ENCODE measurements around the gene PTPRE. TPM values are rescaled to one million over a fixed set of nuclear protein-coding genes. Genes with fewer than 3 reads are reported as not detected.

Gene PTPRE
- total RNA-seq, 1 donor from 2014 or later, result 17.4 TPM

DNA sequence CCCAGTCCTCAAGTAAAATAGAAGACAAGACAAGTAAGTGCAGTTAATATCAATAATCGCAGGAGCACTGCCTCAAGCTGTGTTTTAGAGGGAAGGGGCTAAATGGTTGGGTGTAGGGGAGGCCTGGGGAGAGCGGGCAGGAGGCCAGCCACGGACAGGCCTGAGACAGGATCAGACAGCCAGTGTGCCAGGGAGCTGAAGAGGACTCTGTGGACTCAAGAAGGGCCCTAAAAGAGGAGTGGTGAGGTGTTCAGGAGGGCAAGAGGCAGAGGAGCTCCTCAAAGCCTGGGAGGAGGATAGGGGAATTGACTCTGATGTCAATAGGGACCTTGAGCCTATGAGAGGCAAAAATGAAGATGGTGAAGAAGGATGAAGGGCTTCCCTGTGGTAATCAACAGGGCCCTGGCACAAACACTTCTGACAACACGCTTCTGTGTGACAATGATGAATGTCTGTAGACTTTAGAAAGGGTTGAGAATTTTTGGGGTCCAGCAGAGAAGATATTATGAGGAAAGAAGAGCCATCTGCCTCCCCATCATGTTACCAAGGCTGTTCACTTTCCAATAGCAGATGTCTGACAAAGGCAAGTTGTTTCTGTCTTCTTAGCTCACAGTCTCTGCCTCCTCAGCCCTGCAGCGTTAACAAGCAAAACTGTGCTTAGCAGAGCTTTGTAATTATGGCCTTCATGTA lies 2.4 kb upstream of the PTPRE start:
- ATAC-seq (no peak), DNase-seq (ENCODE audit: missing footprints) (no peak)
- intact Hi-C loops (cut with DNase I), result no loop called here

DNA sequence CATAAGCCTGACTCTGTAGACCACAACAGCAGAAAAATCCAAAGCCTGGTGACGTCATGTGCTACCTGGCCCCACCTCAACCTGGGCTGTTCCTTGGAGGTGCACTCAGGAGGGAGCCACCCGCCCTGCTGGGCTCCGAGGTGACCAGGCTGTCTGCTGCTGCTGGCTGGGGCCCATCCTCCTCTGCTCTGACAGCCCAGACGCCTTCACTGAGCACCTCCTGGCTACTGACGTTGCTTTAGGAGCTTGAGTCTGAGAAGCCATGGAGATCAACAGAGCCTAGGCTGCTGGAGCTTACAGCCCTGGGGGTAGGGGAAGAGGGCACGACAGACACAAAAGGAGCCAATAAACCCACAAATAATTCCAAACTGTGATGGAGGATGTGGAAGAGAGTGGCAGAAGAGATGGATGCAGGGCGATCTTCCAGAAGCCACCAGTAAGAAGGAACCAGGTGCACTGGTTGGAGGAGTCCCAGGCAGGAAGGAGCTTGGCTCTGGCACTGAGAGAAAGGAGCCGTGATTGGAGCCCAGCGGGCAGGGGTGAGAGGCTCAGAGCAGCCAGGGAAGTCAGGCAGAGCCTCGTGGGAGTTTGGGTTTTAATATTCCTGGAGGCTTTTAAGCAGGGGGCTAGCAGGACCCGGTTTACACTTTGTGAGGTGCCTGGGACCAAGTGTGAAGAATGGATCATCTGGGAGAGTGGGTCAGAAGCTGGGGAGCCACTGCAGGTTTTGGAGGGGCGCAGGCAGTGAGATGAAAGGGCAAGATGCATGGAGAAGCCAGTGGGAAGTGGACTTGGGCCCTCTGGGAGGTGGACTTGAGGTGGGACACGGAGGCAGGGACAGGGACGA lies 1.7 kb upstream of the PTPRE start:
- ATAC-seq (no peak), DNase-seq (ENCODE audit: missing footprints) (peak; percentile 53)
- intact Hi-C loops (cut with DNase I), result no loop called here

DNA sequence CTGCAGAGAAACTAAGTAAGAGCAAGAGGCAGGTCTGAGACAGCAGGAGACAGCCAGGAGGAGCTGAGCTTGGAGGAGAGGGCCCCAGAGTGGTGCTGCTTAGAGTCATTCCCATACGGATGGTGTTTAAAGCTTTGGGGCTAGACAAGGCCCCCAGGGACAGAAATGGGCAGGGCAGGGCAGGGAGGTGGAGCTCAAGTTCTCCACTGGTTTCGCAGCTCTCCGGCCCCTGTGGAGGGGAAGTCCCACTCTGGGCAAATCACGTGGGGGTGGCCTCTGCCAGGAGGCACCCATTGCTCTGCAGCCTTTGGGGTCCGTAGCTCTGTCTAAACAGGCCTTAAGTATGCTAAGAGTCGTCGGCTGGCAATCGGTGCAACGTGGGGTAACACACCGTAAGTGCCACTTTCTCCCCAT lies 1.0 kb upstream of the PTPRE start:
- no peak for ATAC-seq
- peak; percentile 66 for DNase-seq (ENCODE audit: missing footprints)
- intact Hi-C loops (cut with DNase I), result no loop called here

DNA sequence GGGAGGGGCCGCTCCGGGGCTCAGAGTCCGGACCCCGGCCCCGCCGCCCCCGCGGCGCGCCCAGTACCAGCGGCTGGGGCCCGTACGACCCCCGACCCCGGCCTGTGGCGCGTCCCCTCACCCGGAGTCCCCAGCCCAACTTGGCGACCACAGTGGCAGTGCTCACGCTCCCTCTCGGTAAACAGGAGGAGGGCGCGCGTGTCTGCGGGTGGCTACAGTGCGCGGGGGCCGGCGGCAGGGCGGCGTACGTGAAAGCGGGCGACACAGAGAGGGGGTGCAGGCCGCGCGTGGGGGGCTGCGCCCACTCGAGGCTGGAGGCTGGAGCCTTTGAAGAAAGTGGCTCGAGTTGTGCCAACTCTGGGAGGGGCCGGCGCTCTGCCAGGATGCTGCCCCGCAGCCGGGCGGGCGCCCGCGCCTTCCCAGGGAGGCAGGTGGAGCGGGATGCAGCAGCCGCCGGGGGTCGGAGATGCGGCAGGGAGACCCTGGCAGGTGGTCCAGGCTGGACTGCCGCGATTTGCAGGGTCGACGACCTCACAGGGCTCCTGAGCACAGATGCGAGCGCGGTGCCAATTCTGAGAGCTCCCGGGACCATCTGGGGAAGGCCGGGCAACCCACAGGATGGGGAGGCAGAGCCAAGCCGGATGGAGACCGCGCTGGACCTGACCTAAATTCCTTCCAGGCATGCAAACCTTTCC lies 655 bp downstream of the PTPRE start:
- peak; percentile 82 for DNase-seq (ENCODE audit: missing footprints)
- intact Hi-C loops (cut with DNase I), result loop anchor here (1.0 kb wide), 2 partner anchors 104 to 162 kb away; no protein-coding TSS in a partner anchor
- ATAC-seq, result peak; percentile 40

DNA sequence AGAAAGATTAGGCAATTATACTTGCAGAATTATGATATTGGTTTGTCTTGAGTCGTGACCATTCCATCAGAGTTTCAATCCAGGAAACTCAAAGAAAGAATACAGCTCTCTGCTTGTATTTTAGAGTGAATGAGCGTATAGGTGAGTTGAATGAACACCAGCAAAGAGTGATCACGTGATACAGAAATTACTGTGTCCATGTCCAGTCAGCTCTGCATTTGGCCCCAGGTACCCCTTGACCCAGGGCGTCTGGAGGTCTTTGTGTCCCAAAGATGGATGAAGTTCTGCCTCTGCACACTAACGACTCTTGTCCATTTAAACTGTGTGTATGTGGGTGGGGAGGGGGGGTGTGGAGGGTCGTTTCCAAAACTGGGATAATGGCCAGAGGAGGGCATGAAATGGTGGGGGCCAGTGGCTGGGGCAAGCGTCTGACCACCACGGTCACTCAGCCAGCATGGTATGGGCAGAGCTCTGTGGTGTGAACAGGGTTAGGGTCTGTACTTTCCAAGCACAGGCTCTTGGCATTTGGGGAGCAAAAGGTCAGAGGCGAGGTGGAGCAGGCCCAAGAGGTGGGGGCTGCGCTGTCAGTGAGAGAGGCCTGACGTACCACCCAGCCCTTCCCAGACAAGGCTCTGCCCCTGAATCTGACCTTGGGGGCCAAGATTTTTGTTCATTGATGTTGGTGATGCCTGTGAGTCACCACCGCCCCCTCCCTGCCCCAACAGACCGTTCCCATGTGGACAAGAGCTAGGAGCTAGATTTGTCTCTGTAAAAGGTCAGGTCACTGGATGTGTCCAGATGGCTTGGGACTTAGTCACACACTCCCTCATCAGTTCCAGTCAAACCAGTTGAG lies 1.4 kb downstream of the PTPRE start:
- DNase-seq (ENCODE audit: missing footprints) (no peak), ATAC-seq (no peak)
- intact Hi-C loops (cut with DNase I), result no loop called here

DNA sequence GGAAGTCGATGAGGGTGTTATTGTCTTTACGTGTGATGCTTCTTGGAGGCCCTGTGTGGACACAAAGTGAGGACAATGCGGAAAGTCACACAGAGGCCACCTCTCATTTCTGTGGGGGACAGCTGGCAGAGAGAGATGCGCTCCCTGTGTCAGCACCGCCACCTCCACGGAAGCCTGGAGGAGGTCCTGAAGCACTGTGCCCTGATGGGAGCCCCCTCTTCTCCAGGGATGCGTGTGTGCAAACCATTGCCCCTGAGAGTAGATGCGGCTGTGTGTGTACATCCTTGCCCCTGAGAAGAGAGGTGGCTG lies 2.0 kb downstream of the PTPRE start:
- intact Hi-C loops (cut with DNase I), result no loop called here
- DNase-seq (ENCODE audit: missing footprints) (no peak), ATAC-seq (no peak)

DNA sequence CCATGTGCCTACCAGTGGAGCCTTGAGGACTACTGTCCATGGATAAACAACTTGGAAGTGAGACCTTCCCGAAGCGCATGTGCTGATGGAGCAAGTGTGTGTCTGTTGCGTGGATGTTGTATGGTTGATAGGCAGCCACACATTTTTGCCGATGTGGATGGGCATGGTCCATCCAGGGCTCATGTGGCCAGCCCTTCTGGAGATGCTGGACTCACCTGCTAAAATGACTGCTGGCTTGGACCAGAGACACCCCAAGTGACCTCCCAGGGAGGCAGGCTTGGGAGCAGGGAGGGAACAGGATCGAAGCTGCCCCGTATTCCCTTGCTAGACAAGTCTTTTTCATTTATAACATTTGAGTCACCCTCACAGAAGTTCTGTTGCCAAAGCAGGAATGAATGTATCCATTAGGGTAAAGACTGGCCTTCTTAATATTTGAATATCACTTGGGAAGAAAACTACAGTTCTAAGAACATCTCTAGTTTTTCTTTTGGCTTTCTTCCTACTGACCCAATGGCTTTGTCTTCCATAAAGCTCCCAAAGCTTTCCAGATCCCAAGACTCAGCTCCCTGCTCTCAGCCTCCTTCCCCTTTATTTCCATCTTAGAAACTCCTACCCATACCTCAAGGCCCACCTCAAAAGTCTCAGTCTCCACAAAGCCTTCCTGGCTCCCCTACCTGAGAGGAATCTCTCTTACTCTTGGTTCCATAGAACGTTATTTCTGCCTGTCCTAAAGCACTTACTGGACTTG lies 3.0 kb downstream of the PTPRE start:
- ATAC-seq, result no peak
- DNase-seq (ENCODE audit: missing footprints), result no peak
- intact Hi-C loops (cut with DNase I), result no loop called here

DNA sequence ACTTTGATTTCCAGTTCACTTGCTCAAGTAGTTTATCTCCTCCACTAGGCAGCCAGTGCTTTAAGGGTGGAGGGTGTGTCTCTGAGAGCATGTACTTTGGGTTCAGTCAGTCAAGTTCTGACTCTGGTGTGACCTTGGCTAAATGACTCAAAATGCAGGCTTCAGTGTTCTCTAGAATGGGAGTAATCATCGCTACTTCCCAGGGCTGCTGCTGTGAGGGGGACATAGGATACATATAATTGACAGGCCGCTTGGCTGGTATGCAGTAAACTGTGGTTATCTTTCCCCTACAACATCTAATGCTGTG lies 3.5 kb downstream of the PTPRE start:
- intact Hi-C loops (cut with DNase I), result no loop called here
- no peak for ATAC-seq
- DNase-seq (ENCODE audit: missing footprints), result no peak

DNA sequence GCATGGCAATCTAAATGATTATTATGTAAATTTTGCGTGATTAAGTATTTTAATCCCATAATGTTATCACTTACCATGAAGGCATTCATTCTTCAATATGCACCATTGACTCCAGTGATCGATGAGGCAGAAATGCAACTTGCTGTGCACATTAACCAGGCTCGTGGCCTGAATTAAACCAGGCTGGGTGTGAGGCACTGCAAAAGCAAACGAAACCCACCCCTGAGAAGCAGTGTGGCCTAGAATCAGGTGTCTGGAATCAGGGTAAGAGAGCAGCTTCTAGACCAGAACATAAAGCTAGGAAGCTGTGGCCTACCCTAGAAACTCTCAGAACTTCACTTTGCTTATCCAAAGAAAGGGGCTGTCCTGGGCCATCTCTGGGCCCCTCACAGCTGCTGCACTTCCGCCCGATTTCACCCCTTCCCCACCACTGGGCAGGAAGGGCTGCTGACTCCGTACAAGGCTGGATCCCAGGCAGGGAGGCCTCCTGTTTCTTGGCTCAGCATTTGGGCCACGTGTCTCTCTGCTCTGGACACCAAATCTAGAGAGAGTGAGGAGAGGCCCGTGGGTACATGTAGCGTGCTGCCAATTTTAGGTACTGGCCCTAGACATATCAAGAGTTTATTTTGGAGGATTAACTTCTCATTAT lies 4.4 kb downstream of the PTPRE start:
- intact Hi-C loops (cut with DNase I), result no loop called here
- ATAC-seq (peak; percentile 49), DNase-seq (ENCODE audit: missing footprints) (peak; percentile 80)

DNA sequence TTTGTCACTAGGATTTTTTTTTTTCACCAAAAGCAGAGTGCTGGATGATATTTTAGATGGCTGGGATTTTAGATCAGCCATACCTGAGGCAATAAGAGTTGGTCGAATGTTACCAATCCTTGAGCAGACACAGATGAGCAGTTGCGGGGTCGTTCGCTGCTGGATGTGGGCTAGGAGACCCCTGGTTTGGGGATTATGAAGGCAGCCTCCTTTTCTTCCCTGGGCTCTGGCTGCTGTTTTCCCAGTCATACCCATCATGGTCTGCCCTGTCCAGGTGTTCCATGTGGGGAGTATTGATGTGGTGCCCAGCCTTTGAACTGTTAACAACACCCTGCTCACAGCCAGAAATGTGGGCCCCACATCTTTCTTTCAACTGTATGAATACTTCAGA lies 5.0 kb downstream of the PTPRE start:
- ATAC-seq (no peak), DNase-seq (ENCODE audit: missing footprints) (no peak)
- intact Hi-C loops (cut with DNase I), result no loop called here

DNA sequence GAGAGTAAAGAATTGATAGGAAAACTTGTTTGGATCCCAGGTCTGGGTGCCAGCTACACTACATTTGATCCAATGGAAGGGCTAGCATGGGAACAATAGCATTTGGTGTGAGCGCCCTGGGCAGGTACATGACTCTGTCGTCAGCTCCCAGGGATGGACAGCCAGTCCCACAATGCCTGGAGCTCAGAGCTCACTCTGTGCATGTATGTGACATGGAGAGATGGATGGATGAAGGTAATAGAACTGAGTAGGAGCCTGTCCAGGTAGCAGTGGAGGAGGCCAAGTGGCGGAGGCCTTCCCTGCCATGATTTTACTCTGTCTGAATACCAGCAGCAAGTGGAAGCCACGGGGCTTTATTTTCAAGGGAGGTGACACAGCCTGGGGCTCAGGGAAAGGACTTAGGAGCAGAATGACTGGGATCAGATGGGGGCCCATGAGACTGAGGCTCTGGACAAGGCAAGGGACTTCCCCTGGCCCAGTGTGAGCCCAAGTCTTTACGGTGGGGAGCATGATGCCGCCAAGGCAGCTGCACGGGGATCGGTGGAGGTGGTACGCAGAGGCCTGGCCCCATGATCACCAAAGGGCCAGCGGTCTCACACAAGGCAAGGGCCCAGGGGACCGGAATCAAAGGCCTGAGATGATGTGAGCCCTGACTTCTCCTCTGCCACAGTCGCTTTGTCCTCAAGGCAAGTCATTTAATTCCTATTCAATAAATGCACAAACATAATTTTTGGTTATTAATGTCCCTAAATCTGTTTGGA lies 5.9 kb downstream of the PTPRE start:
- intact Hi-C loops (cut with DNase I), result no loop called here
- peak; percentile 9 for ATAC-seq
- DNase-seq (ENCODE audit: missing footprints), result no peak

DNA sequence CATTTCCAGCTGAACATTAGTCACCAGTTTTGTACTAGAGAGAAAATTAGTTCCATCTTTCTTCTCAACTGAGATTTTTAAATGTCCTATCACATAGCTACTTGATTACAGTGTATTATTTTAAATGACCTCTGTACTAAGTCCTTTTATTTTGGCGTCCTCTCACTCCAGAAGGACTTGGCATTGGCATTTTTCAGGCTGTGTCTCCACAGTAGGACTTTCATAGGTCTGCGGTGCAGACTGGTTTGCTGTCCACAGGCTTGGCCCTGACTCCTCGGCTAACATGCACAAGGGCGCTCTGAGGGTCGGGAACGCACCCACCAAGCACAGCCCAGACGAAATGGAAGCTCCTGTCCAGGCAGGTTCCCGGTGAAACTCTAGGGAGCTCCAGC lies 6.5 kb downstream of the PTPRE start:
- intact Hi-C loops (cut with DNase I), result no loop called here
- no peak for DNase-seq (ENCODE audit: missing footprints)
- ATAC-seq, result peak; percentile 53

DNA sequence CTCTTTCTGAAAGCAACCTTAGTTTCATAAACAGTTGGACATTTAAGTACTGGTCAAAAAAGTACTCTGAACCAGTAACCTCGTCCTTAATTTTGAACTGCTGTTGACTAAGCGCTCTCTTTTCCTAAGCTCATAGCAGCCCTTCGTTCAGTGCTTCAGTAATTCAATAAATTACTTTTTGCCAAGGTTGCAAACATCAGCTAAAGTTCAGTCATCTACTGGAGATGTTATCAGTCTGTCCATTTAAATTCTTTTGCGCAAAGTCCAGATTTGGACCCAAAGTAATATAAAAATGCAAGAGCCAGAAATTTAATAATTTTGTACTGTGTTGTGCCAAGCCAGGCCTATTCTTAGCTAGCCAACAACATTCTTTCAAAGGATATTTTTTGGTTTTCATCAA lies 8.4 kb downstream of the PTPRE start:
- ATAC-seq (no peak), DNase-seq (ENCODE audit: missing footprints) (no peak)
- intact Hi-C loops (cut with DNase I), result no loop called here

DNA sequence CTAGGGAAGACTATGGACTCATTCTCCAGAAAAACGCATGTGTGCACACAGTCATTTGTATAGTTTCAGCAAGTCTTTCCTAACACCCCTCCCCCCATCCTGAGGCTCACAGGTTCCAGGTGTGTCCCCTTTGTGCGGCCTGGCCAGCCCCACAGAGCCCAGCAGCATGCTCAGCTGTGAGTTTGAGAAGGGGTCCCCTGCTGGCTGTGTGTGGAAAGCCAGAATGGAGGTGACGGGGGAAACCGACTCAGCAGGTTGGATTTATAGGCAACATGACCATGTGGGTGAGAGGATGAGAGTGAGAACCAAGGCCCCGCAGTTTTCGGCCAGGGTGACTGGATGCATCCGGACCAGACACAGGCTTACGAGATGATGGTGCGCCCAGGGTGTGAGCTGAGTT lies 9.9 kb downstream of the PTPRE start:
- no peak for ATAC-seq
- DNase-seq (ENCODE audit: missing footprints), result no peak
- intact Hi-C loops (cut with DNase I), result no loop called here

DNA sequence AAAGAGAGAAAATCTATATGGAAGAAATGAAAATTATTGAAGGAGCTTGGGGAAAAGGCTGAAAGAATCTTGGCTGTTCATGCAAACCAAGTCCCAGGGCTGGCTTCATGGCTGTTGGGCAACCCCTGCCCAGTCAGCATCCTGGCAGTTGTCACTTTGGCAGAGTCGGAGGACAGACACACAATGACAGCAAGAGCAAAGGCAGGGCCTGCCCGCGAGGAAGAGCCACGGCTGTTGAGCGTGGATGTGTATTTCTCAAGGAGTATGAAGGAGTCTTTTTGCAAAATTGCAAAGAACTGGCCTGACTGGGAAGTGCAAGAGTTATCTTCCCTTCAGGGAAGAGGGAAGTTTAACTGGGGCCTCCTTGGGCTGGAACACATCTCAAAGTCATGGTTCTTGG lies 11.7 kb downstream of the PTPRE start:
- DNase-seq (ENCODE audit: missing footprints), result no peak
- peak; percentile 38 for ATAC-seq
- intact Hi-C loops (cut with DNase I), result no loop called here

DNA sequence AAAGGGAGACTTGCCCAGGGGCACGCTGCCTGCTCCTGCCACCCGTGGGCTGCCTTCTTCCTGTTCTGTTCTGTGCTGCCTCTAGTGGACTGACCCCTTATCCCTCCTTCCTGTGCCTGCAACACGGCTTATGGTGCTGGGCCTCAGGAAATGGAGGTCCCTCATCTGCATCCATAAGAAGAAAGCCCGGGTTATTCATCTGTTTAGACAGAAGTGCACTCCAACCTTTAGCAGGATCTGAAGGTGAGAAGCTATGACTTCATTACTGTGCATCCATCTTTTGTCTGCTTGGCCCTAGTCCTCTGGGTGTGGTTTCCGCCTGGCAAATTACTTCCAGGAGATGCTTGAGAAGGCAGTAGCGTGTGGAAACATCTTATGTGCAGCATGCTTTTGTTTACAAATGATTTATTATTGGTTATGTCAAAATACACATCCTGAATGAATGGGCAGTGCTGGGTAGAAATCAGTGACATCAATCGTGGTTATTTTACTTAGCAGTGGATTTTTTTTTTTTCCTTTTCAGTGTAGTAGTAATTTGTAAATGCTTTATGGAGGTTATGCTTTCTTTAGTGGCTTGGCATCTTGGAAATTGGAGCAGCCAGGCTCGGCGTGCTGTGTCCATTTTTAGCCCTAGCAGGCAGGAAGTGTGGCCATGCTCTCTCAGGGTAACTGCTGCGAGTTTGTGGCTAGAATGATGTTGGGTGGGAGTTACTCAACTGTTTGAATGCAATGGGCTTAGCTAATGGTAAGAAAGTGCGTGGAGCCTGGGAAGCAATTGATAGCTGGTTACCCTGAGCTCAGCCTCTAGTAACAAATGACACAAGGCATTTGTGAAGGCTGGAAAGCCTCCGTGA lies 12.7 kb downstream of the PTPRE start:
- DNase-seq (ENCODE audit: missing footprints) (no peak), ATAC-seq (no peak)
- intact Hi-C loops (cut with DNase I), result loop anchor here (5.0 kb wide), 1 partner anchor 58 kb away; no protein-coding TSS in a partner anchor

All from Right ventricle myocardium inferior (tissue), 1 donor.